Measurements from ENCODE around the gene SETD7. TPM values are rescaled to one million over a fixed set of nuclear protein-coding genes. Genes with fewer than 3 reads are reported as not detected.

The SETD7 gene
- 0.15 TPM for polyA plus RNA-seq (2012; ENCODE audit: missing spikeins)

DNA sequence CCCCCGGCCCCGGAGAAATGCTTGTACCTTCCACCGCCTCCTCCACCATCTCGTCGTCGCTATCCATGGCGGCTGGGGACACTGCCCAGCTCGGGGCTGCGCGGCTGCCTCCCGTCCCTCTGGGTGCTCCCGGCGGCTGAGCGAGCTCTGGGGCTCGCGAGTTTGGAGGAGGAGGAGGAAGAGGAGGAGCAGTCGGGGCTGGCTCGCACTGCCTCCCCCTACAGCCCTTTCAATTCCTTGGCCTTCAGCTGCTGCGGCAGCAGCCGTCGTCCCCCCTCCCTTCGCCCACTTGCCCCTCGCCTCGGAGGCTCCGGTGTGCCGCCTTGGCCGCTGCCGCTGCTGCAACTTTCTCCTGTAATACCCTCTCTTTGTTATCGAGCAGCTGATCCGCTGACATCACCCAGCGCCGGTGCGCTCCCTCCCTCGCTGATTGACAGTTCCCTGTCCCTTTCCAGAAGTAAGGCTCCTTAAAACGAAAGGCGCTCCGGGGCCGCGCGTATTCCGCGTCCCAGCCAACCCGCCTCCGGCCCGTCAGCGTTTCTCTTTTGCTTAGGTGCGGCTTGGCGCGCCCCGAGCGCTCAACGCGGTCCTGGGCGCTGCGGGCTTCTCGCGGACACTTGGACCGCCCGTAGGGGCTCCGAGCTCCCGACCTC is at the start of gene SETD7:
TSS of gene SETD7 (minus strand) at position 149 of the 653 bp plus-strand sequence. CDS start at position 67, 82 bp downstream.
- FAIRE-seq, result peak; percentile 70
- DNase-seq (ENCODE audit: insufficient read length), result peak; percentile 31
- TF ChIP-seq POLR2A (IDR thresholded peaks at IDR 0.05; ENCODE audit: low read depth, low read length), result no peak
- TF ChIP-seq TAF1 (IDR thresholded peaks at IDR 0.05; ENCODE audit: borderline replicate concordance, low read depth, low read length), result no peak
- TF ChIP-seq POLR2AphosphoS5 (IDR thresholded peaks at IDR 0.05; ENCODE audit: low read depth, low read length), result no peak

DNA sequence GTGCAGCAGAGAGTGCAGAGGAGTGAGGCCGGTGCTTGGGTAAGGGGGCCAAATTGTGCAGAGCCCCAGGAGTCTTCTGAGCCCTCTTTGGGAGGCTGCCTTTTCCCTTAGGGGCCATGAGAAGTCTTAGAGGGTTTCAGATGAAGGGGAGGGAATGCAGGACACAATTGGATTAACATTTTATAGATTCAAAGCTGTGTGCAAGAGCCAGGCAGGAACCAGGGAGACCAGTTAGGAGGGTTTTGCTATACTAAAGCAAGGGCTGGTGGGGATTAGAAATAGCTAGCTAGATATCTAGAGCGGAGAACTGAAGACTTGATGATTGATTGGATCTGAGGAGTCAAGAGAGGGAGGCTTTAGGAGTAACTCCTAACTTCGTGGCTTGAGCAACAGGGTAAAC is 49.5 kb upstream of the SETD7 start:
- no peak for FAIRE-seq
- TF ChIP-seq POLR2A (IDR thresholded peaks at IDR 0.05; ENCODE audit: low read depth, low read length) (no peak), TAF1 (IDR thresholded peaks at IDR 0.05; ENCODE audit: borderline replicate concordance, low read depth, low read length) (no peak), POLR2AphosphoS5 (IDR thresholded peaks at IDR 0.05; ENCODE audit: low read depth, low read length) (no peak)
- DNase-seq (ENCODE audit: insufficient read length), result no peak

DNA sequence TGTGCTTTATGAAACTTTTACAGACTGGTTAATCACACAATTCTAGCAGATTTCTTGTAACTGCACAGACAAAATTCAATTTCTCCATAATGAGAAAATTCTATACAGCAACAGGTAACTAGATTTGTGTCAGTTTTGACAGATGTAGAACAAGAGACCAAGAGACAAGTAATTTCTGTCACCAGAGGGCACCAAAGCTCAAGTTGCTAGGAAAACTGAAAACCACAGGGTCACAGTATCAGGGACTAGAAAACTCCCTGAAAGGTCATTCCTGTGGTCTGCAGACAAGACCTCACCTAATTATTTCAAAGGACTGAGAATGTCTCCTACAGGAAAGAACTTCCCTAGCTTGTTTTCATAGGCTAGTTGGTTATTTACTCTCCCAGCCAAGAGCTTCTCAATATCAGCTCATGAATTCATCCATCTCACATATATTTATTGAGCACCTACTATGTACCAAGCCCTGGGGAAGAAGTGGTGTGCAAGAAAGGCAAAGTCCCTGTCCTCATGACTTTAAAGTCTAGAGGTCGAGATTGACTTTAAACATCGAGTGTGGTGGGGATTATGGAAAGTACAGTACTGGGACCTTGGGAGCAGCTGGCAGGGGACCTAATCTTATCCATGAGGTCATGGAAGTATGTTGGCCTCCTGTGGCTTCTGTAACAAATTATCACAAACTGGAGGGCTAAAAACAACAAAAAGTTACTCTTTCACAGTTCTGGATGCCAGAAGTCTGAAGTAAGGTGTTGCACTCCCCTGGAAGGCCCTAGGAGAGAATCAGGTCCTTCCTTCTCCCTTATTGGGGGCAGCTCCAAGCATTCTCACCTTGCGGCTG is 47.8 kb upstream of the SETD7 start:
- FAIRE-seq (no peak), DNase-seq (ENCODE audit: insufficient read length) (no peak)
- TF ChIP-seq TAF1 (IDR thresholded peaks at IDR 0.05; ENCODE audit: borderline replicate concordance, low read depth, low read length), result no peak
- no peak for TF ChIP-seq POLR2AphosphoS5 (IDR thresholded peaks at IDR 0.05; ENCODE audit: low read depth, low read length)
- TF ChIP-seq POLR2A (IDR thresholded peaks at IDR 0.05; ENCODE audit: low read depth, low read length), result no peak

DNA sequence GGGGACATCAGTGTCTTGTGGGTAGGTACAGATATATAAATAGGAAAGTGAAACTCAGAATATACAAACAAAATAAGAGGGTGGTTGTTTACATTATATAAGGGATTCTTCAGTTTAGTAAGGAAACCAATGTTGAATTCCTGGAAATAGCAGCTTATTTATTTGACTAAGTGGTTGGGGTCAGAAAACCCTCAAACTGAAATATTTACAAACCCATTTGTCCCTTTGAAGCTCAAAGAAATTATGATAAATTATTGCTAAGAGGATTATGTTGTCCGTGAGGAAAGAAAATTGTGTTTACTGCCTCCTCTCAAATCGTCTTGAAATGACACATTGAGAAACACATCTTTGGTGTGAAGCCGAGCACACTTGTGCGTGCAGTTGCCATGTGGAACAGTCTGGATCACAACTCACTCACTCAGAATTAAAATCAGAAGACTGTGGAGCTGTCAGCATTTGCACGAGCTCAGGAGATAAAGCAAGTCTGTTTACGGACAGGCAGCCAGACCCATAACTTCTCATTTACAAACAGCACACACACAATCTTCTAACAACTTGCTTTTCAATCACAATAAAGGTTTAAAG is 46.8 kb upstream of the SETD7 start:
- FAIRE-seq (no peak), DNase-seq (ENCODE audit: insufficient read length) (no peak)
- TF ChIP-seq TAF1 (IDR thresholded peaks at IDR 0.05; ENCODE audit: borderline replicate concordance, low read depth, low read length), result no peak
- TF ChIP-seq POLR2A (IDR thresholded peaks at IDR 0.05; ENCODE audit: low read depth, low read length), result no peak
- TF ChIP-seq POLR2AphosphoS5 (IDR thresholded peaks at IDR 0.05; ENCODE audit: low read depth, low read length), result no peak

DNA sequence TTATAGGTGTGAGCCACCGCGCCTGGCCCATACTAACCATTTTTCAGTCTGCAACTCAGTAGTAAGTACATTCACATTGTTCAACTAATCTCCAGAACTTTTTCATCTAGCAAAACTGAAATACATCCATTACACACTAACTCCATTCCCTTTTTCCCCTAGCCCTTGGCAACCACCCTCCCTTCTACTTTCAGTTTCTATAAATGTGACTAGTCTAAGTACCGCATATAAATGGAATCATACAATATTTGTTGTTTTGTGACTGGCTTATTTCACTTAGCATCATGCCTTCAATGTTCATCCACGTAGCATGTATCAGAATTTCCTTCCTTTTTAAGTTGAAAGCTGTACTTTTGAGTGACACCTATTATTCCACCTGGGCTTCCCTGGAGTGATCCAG is 44.6 kb upstream of the SETD7 start:
- TF ChIP-seq TAF1 (IDR thresholded peaks at IDR 0.05; ENCODE audit: borderline replicate concordance, low read depth, low read length), result no peak
- TF ChIP-seq POLR2A (IDR thresholded peaks at IDR 0.05; ENCODE audit: low read depth, low read length), result no peak
- TF ChIP-seq POLR2AphosphoS5 (IDR thresholded peaks at IDR 0.05; ENCODE audit: low read depth, low read length), result no peak
- DNase-seq (ENCODE audit: insufficient read length) (no peak), FAIRE-seq (no peak)

DNA sequence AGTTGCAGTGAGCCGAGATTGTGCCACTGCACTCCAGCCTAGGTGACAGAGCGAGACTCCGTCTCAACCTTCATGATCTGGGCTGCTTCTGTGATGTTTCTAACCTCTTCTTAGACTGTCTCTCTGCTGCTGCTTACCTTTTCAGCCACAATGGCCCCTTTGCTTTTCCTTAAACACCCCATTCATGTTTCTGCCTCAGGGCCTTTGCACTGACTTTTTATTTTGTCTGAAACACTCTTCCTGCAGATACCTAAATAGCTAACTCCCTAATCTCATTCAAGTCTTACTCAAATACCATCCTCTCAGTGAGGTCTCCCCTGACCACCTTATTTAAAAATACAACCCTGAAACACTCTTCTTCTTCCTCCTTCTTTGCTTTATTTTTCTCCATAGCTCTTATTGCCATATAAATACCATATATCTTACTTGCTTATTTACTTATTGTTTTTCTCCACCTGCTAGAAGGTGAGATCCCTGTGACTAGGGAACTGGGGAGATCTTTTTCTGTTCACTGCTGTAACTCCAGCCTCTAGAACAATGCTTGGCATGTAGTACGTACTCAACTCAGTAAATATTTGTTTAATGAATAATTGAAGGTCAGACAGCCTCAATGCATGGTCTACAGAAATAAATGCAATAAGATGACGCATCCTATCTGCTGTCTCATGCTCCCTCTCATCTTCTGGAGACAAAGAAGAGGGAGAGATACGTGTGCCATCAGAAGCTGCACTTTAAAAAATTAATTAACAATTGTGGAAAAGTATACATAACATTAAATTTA is 43.8 kb upstream of the SETD7 start:
- FAIRE-seq (no peak), DNase-seq (ENCODE audit: insufficient read length) (no peak)
- TF ChIP-seq TAF1 (IDR thresholded peaks at IDR 0.05; ENCODE audit: borderline replicate concordance, low read depth, low read length) (no peak), POLR2AphosphoS5 (IDR thresholded peaks at IDR 0.05; ENCODE audit: low read depth, low read length) (no peak), POLR2A (IDR thresholded peaks at IDR 0.05; ENCODE audit: low read depth, low read length) (no peak)

DNA sequence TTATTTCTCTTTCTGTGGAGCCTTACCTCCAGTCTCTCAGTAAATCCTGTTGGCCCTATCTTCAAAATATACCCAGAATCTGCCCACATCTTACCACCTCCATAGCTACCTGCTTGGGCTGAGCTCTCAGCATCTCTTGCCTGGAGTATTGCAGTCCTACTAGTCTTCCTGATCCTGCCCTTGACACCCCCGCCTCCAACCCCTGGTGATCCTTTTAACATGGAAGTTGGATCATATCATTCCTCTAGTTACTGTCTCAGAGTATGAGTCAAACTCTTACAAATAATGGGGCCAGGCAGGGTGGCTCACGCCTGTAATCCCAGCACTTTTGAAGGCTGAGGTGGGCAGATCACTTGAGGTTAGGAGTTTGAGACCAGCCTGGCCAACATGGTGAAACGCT is 43.1 kb upstream of the SETD7 start:
- TF ChIP-seq TAF1 (IDR thresholded peaks at IDR 0.05; ENCODE audit: borderline replicate concordance, low read depth, low read length), result no peak
- no peak for TF ChIP-seq POLR2AphosphoS5 (IDR thresholded peaks at IDR 0.05; ENCODE audit: low read depth, low read length)
- TF ChIP-seq POLR2A (IDR thresholded peaks at IDR 0.05; ENCODE audit: low read depth, low read length), result no peak
- FAIRE-seq, result no peak
- no peak for DNase-seq (ENCODE audit: insufficient read length)

DNA sequence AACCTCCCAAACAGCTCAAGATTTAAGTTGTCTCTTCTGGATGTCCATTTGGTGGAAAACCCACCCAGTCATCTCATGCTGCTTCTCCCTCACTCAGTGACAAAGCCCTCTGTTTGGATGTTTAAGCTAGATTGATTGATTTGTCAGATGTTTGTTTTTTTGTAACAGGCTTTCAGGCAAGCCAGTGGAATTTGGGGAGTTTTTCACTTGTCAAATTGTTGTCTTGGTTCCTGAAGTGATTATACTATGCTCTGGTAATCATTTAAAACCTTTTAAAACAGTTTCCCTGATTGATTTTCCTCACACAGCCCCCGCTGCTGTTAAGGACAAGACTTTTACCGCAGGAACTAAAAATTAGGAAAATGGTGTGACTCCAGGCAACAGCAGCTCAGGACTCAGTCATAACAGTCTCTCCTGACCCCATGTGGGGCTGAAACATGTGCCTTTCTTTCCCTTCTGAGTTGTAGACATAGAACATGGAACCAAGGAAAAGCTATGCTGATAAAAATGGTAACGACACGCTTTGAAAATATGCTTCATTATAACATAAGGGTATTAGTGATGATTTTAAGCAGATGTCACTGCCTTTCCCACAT is 40.8 kb upstream of the SETD7 start:
- FAIRE-seq (no peak), DNase-seq (ENCODE audit: insufficient read length) (no peak)
- TF ChIP-seq POLR2AphosphoS5 (IDR thresholded peaks at IDR 0.05; ENCODE audit: low read depth, low read length) (no peak), TAF1 (IDR thresholded peaks at IDR 0.05; ENCODE audit: borderline replicate concordance, low read depth, low read length) (no peak), POLR2A (IDR thresholded peaks at IDR 0.05; ENCODE audit: low read depth, low read length) (no peak)

DNA sequence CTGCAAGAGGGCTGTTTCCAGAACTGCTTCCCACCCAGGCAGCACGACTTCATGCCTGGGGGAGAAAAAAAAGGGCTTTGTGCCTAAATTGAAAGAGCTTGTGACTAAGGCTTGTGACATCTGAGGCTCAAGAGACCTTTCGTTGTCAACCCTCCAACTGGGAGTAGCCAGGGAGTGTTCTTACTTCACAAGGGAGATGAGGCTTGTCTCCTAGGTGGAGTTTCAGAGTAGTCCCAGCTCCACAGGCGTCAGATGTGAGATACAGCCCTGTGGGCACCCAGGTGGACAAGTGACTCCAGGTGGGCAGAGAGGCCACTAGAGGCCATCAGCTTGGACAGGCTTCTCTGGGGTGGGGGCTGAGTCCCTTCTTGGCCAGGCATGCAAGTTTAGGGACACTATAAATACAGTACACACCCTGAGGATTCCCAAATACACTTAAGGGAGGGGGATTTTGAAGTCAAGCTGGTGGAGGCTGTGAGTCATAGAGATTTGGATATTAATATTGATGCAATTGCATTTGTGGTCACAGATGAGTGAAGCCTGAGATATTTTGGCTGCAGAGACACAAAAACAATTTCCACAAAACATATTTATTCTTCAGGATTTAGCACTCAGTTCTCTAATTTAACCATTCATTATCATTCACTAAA is 40.1 kb upstream of the SETD7 start:
- DNase-seq (ENCODE audit: insufficient read length) (no peak), FAIRE-seq (no peak)
- no peak for TF ChIP-seq POLR2A (IDR thresholded peaks at IDR 0.05; ENCODE audit: low read depth, low read length)
- no peak for TF ChIP-seq POLR2AphosphoS5 (IDR thresholded peaks at IDR 0.05; ENCODE audit: low read depth, low read length)
- TF ChIP-seq TAF1 (IDR thresholded peaks at IDR 0.05; ENCODE audit: borderline replicate concordance, low read depth, low read length), result no peak

DNA sequence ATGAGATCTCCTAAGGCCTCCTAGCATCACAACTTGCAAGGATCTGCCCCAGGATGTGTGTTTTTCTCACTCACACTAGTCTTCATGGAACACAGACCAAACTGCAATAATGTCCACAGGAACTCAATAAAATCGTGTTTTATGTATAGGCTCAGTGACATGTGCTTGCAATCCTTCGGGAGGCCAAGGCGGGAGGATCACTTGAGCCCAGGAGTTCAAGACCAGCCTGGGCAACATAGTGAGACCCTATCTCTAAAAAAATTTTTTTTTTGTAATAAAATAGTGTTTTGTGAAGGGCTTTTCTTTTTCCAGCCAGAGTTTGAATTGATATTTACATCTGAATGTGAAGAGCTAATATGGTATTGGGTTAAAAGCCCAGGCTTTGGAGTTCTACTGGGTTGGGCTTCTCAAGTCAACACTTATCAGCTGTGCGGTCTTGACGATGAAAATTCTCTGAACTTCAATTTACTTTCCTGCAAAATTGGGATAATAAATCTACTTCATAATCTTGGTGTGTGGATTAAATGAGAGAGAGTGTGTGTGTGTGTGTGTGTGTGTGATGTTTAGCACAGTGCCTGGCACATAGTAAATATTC is 38.7 kb upstream of the SETD7 start:
- FAIRE-seq (no peak), DNase-seq (ENCODE audit: insufficient read length) (no peak)
- TF ChIP-seq POLR2A (IDR thresholded peaks at IDR 0.05; ENCODE audit: low read depth, low read length) (no peak), POLR2AphosphoS5 (IDR thresholded peaks at IDR 0.05; ENCODE audit: low read depth, low read length) (no peak), TAF1 (IDR thresholded peaks at IDR 0.05; ENCODE audit: borderline replicate concordance, low read depth, low read length) (no peak)
